GM19397 (cell line): ENCODE data around the gene KCNQ2.

Source experiments
- ATAC-seq: cut with Tn5 transposase; IDR thresholded peaks from one replicate; pipeline ENCODE4 v1.9.1; 2021; ENCODE audit warnings: mild to moderate bottlenecking, moderate library complexity; ENCODE audit not compliant: unreplicated experiment

The KCNQ2 gene

DNA sequence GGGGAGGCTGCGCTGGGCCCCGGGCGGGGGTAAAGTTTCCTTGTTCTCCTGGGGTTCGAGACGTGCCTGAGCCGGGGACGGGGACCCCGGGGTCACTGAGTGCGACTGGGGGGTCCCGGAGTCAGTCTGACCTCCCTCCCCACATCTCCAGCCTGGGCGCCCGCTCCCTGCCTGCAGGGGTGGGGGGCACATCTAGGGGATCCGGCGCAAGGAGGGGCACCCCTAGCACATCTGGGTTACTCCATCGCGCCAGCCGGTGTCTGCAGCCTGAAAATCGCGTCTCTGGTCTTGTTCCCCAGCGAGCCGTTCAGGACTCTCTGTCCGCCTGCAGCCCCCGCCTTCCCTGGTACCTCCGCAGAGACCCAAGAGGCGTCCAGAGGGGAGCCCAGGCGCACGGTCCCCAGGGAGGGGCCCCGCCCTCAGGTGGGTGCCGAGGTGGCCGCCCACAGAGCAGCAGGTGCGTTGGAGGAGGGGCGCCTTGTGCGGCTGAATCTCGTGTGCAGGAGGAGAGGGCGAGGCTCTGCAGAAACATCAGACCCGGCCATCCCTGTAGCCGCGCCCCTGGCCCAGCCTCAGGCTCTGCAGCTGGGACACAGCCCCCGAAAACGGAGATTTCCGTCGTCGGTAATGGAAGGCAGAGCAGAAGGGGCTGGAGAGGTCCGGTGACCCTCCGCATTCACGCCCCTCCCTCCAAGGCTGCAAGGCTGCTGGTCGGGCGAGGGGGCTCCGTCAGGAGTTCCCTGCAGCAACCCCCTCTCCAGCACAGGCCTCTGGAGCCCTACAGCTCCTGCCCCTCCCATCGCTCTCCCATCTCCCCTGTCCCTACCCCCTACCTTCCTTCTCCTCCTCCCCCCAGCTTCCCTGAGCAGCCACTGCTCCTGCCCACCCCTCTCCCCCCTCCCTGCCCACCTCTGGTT lies 110.7 kb downstream of the KCNQ2 start:
- ATAC-seq, result no peak

DNA sequence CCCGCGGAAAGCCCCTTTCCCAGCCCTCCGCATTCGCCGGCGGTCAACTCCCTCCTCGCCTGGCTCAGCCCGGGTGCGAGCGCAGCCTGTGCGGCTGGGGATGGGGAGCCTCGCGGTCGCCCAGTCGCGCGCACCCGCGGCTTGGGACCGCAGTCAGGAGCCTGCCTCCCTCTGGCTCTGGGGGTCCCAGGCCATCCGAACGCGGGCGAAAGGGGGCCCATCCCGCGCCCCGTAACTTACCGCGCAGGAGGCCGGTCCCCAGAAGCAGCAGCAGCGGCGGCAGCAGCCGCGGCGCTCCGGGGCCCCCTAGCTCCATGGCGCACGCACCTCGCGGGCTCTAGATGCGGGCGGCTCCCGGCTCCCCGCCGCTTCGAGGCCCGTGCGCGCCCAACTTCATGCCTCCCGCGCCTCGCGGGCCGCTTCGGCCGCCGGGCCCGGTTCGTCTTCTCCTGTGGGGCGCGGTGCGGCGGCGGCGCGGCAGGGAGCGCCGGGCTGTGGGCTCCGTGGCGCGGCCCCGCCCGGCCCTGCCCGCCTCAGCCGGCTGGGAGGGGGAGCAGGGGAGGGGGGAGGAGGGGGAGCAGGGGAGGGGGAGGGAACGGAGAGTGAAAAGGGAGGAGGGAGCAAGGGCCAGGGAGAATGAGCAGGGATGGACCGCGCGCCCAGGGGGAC lies 111.5 kb downstream of the KCNQ2 start, which contains the start of gene CHRNA4:
CHRNA4 (minus strand) TSS at position 500 of the 669 bp plus-strand sequence; CDS start at position 316, 184 bp downstream.
- ATAC-seq, result no peak

DNA sequence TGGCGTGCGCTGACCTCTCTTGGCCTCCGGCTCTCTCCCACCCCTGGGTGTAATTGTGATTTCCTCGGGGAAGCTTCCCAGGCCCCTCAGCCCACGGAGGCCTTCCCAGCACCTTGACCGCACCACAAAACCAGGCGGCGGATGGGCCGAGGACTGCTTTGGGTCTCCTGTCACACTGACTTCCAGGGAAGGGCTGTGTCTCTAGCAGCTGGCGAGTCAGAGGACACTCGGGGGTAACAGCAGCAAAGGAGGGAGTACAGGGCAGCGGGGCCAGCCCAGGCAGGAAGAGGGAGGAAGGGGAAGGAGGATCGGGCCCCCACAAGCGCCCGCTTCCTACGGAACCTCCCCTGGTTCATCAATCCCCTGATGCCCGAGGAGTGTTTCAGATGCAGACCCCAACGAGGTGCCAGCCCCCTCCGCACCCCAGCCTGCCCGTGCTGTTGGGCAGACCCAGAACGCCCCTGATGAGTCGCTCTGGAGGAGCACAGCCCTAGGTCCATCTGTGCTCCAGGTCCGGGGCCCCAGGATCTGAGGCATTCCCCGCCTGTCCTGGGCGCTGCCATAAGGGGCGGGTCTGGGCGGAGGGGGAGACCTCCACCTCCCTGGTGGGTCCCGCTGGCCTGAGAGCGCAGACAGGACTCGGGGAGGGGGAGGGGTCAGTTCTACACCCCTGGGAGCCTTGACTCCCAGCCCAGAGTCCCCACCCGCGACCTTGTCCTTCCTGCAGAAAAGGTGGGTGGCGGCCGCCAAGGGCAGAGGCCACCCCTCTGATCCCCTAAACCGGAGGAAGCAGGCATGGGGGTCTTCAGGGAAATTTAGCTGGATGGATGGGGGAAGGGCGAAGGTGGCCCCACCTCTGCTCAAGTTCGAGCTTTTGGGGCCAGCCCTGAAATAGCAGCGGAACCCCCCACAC lies 112.3 kb downstream of the KCNQ2 start:
- no peak for ATAC-seq

DNA sequence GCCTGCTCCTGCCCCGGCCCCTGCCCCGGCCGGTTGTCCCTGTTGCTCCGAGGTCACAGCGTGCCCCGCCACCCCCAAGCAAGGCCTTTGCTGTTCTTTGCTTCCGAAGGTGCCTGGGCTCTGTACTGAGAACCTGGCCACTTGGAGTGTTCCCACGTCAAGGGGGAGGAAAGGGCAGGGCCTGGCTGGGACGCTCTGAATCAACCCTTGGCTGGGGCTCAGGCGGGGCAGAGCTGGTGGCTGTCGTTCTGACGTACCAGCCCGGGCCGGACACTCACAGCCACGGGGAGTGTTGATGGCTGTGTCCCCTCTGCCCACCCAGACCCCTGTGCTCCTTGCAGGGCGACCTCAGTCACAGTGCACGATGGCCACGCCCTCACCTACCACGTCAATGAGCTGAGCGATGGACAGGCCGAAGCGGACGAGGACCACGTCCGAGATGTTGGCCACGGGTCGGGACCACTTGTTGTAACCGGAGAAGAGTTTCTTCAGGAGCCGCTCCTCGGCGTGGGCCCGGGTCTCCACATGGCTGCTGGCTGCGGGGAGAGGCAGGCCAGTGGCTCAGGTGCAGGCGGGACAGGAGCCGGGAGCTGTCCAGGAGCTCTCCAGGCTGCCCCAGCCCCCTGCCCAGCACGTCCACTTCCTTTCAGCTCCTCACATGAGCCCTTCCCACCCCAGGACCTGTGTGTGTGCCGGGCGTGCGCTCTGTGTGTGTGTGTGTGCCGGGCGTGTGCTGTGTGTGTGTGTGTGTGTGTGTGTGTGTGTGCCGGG lies 113.1 kb downstream of the KCNQ2 start:
- ATAC-seq, result no peak

DNA sequence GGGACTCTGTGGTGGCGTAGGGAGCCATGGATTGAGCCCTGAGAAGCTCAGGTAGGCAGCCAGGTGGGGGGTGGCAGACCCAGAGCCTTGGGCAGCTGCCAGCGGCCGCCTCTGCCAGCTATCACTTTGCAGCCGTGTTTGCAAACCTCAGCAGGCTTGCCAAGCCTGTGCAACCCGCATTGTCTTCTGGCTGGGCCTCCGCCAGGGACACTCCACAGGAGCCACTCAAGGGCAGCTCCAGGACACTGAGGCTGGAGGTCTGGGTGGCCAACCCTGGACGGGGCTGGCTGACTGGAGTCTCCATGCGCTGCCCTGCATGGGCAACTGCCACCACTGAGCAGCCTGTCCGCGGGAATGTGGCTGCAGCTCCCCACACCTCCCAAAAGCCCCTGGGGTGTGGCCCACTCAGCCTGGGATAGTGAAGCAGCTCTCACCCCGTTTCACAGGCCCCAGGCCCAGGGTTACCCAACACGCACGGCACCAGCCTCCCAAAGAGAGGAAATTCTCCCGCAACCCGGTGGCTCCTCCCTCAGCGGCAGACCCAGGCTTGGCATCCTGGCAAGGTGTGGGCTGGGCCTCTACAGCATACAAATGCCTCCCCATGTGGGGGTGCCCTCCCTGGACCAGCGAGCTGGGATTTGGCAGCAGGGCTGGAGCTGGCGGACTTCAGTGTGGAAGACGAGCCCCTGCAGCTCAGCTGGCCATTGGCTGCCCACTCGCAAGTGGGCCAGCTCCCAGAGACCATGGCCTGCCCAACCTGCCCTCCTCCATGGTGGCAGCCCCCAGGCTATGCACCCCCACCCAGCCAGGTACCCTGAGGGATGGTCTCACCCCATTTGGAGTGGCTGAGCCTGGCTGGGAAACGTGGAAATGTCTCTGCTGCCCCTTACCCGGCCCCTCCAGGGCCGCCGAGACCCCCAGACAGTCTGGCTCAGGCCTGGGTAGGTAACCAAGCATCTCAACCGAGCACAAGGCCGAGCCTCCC lies 114.2 kb downstream of the KCNQ2 start:
- no peak for ATAC-seq

DNA sequence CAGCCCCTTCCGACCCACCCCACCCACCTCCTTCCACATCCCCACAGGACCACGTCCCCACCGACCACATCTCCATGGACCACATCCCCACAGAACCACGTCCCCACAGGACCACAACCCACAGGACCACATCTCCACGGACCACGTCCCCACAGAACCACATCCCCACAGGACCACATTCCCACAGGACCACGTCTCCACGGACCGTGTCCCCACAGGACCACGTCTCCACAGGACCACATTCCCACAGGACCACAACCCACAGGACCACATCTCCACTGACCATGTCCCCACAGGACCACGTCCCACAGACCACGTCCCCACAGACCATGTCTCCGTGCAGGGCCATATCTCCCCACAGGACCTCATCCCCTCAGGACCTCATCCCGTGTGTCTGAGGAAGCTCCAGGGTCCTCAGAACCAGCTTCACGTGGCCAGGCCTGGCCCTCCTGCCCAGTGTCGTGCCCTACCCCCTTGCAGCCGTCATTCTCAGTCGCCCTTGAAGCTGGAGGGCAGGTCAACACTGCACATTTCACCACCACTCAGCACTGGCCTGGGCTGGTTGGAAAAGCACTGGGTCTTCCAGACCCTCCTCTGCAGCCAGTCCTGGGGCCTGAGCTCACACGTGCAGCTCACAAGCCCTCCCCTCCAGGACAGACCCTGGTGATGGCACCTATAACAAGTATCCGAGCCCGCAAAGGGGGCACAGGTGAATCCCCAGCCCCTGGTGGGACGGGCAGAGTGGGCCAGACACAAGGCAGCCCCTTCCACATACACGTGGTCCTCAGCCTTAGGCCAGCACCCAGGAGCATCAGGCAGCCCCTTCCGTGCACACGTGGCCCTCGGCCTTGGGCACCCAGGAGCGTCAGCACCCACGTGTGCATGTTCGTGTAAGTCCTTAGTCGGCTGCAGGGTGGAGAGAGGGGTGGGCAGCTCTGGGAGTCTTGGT lies 115.2 kb downstream of the KCNQ2 start:
- no peak for ATAC-seq

DNA sequence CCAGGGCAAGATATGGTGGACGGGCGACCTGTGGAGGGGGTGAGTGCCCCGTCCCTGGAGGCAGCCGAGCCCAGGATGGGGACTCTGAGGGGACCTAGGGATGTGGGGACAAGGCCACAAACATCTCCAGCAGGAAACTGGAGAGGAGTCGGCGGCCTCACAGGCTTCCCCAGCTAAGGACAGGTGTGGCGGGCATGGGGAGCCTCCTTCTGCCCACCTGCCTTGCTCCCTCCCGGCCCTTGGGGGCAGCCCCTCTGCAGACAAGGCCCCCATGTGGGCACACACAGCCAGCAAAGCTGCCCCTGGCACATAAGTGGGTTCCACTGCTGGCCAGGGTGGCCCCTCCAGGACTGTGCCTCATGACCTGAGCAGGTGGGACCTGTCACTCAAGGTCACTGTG lies 115.9 kb downstream of the KCNQ2 start:
- ATAC-seq, result no peak

DNA sequence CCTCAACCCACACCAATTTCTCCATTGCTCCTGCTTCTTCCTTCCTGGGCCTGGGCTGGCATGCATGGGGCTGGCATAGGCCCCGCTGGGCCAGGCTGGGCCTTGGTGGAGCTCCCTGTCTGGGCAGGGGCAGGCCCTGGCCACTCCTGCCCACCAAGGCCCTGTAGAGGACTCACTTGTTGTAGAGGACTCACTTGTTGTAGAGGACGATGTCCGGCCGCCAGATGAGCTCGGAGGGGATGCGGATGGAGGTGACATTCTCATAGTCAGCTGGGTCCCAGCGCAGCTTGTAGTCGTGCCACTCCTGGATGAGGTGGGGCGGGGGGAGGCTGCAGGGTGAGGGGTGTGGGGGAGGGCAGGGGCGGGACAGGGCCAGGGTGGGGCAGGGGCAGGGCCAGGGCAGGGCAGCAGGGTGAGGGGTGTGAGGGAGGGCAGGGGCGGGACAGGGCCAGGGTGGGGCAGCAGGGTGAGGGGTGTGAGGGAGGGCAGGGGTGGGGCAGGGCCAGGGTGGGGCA lies 116.6 kb downstream of the KCNQ2 start:
- no peak for ATAC-seq

DNA sequence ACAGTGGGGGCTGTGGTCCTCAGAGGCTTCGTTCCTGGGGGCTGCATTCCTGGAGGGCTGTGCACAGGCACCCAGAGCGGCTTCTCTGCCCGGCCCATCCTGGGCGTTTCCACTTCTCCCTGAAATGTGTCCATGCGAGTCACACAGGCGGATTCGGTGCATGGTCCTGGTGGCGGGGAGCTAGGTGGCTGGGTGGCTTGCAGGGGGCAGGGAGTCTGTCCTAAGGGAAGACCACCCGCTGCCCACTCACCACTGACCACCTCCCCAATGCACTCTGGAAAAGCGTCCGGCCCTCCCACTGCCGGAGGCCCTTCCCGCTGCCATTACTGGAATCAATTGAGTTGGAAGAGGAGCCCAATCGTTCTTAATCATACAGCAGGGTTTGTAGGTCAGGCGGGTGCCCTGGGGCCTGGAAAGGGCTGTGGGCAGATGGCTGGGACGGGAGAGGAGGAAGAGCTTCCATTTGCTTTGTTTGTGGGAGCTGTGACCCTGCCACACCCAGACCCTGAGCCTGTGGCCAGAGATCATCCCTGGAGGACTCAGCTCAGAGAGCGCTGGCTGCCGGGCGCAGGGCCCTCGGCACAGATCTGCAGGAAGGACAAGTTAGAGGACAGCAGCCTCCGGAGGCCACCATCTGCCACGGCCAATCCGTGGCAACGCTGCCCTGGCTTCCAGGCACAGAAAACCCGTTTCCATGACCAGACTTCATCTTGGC lies 117.7 kb downstream of the KCNQ2 start:
- no peak for ATAC-seq

DNA sequence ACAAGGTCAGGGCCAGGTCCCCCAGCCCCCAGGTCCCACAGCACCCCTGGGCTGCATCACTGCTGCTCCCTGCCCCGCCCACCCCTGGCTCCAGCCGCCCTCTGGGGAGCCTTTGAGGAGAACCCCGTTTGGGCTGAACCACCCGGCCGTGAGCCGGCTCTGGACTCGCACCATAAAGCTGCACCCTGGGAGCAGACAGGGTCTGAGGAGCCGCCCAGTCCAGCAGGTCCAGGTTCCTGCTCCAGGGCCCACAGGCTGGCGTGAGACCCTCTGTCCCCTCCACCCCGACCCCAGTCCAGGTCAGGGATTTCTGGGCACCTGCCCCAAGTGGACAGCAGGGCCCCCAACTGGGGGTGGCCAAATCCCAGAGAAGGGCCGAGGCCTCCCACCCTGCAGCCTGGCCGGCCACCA lies 119.6 kb downstream of the KCNQ2 start:
- ATAC-seq, result no peak

DNA sequence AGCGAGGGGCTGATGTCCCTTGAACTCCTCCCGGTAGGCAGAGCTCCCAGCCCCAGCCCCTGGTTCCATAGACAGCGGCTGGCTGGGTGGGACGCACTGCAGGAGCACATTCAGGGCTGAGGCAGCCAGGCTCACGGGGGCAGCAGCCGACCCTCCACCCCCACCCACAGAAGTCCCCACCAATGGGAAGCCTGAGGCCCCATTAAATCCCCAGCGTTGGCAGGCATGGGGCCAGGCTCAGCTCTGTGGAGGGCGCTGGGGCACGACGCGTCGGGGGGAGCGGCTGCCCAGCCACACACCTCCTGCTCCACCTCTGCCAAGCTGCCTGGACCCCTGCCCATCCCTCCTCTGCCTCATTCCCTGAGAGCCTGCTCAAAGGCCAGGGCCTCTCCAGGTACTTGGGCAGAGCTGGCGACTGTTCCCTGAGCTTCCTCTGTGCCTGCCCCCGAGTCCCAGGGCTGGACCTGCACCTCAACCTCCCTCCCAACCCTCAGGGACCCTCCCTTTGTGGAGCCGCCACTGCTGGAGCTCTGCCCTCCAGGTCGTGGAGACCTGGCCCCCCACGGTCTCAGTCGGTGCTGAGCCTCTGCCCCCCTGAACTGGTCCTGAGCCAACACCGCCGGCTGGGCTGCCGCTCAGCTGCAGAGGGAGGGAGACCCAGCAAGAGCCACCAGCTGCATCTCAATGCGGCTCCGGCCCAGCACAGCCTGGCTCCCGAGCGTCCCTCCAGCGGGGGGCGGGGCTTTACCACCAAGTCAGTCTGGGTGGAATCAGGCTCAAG lies 120.5 kb downstream of the KCNQ2 start:
- ATAC-seq, result no peak

DNA sequence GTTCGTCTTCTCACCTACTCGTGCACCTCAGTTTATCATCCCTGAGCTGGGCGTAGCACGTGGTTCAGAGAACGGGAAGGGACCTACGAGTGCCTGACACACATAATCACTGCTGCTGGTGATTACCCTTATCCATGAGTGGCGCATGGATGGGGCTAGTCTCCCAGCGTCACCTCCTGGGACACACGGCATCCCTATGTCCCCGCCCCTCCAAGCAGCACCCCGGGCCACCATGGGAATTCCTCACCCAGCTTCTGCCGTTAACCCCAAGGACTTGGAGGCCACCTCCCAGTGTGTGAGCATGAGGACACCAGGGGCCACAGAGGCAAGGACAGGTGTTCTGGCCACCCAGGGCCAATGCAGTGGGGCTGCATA lies 121.1 kb downstream of the KCNQ2 start:
- ATAC-seq, result no peak

DNA sequence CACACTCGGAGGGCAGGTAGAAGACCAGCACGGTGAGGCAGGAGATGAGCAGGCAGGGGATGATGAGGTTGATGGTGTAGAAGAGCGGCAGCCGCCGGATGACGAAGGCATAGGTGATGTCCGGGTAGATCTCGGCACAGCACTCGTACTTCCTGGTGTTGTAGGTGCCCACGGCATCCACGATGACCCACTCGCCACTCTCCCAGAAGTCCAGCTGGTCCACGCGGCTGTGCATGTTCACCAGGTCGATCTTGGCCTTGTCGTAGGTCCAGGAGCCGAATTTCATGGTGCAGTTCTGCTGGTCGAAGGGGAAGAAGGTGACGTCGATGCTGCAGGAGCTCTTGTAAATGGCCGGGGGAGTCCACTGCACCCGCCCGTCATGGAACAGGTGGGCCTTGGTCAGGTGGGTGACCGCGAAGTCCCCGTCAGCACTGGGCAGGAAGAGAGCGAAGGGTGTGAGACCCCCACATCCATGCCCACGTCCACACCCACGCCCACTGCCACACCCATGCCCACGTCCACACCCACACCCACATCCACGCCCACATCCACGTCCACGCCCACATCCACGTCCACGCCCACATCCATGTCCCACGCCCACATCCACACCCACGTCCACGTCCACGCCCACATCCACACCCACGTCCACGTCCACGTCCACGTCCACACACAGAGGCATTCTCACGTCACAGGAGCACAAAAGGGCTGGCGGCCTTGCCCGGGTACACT lies 121.7 kb downstream of the KCNQ2 start:
- ATAC-seq, result no peak
